Prostate gland (tissue), 2 donors: ENCODE results near the gene CACNA1A. TPM values are rescaled to one million over a fixed set of nuclear protein-coding genes. Genes with fewer than 3 reads are reported as not detected.

Source experiments
- DNase-seq: peaks from one replicate; pipeline ENCODE4 v3.0.0-alpha.2; 2019; ENCODE audit warnings: low spot score
- H3K27ac ChIP-seq, 2 donors: fragments of 200-600 bp; sonication (generic); 2 replicates each; pipeline ENCODE4 v1.5.1; 2017 to 2019
- H3K27me3 ChIP-seq: fragments of 200-600 bp; sonication (generic); replicated peaks from 2 replicates; pipeline ENCODE4 v1.5.1; 2019; ENCODE audit not compliant: insufficient read depth
- H3K36me3 ChIP-seq, 2 donors: fragments of 200-600 bp; sonication (generic); 1 replicate in 1 of 2; 2 replicates in 1 of 2; pipeline versions ENCODE4 v1.5.1 to v1.8.1; 2017 to 2019
- H3K4me1 ChIP-seq: fragments of 200-600 bp; sonication (generic); replicated peaks from 2 replicates; pipeline ENCODE4 v1.5.1; 2019
- H3K4me3 ChIP-seq, 2 donors: fragments of 200-600 bp; sonication (generic); 2 replicates each; pipeline ENCODE4 v1.5.1; 2017 to 2019
- H3K9me3 ChIP-seq: fragments of 200-600 bp; sonication (generic); 2 replicates; pipeline ENCODE4 v1.5.1; 2017
- POLR2A ChIP-seq: fragments of 450-650 bp; IDR thresholded peaks from one replicate; pipeline ENCODE4 v1.6.1; 2016; ENCODE audit warnings: antibody characterized with exemption, mild to moderate bottlenecking
- POLR2AphosphoS5 ChIP-seq: sonication (generic); formaldehyde crosslinking; IDR thresholded peaks from one replicate; pipeline ENCODE4 v1.6.1; 2017; ENCODE audit warnings: antibody characterized with exemption
- WGBS: methylation state at CpG from one replicate; pipeline ENCODE4 v1.1.5; 2018; 5-methylcytosine and 5-hydroxymethylcytosine counted together
- intact Hi-C: fragments of 100-400 bp; cut with DNase I; formaldehyde crosslinking; loops from one replicate; pipeline ENCODE4 v1.14.2; 2022
- total RNA-seq, 2 donors: library from RNA; depleted of rRNA; stranded (reverse); fragments of >200 nt; gene quantifications; one replicate each; pipeline ENCODE4 v1.1.0, GENCODE V29; 2016
- TF ChIP-seq, protein P1 (sequence below), 4 experiments: fragments of 200-600 bp in 2 of 4; fragments of 450-650 bp in 2 of 4; sonication (generic) in 2 of 4; IDR thresholded peaks; 1 replicate in 3 of 4; 2 replicates in 1 of 4; pipeline ENCODE4 v1.5.1; 2016 to 2019; ENCODE audit warnings: antibody characterized with exemption in 4 of 4, mild to moderate bottlenecking in 2 of 4, moderate library complexity in 2 of 4

CACNA1A gene
- total RNA-seq, 2 donors from 2014 or later = 0.46 to 12.4 TPM

DNA sequence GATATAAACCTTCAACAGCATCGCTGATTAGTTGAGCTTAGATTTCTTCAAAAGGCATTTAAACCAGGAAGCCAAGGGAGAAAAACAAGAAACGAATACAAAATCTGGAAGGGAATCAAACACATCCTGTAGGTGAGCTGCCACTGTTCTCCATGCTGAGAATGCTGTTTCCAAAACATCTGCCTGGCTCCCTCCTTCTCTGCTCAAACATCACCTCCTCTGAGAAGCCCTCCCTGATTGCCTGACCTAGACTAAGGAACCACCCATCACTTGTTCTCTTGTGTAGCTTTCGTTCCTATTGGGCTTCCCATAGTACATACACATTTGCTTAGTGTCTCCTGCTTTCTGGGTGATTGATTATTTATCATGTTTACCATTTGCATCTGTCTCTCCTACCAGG, 152.7 kb downstream of the CACNA1A start:
- 83% methylated on average over 3 of the region's 3 CpGs for WGBS
- intact Hi-C loops = no loop called here
- DNase-seq = no peak
- H3K27me3 ChIP-seq = peaks cover 3% of the 10 kb centered on the region
- H3K4me1 ChIP-seq = no peaks in the 10 kb centered on the region
- no peaks in the 10 kb centered on the region for H3K36me3 ChIP-seq
- no peak overlapping the region for H3K4me3 ChIP-seq
- H3K9me3 ChIP-seq = no peaks in the 10 kb centered on the region
- H3K27ac ChIP-seq = no peak overlapping the region
- TF ChIP-seq, protein P1, sequence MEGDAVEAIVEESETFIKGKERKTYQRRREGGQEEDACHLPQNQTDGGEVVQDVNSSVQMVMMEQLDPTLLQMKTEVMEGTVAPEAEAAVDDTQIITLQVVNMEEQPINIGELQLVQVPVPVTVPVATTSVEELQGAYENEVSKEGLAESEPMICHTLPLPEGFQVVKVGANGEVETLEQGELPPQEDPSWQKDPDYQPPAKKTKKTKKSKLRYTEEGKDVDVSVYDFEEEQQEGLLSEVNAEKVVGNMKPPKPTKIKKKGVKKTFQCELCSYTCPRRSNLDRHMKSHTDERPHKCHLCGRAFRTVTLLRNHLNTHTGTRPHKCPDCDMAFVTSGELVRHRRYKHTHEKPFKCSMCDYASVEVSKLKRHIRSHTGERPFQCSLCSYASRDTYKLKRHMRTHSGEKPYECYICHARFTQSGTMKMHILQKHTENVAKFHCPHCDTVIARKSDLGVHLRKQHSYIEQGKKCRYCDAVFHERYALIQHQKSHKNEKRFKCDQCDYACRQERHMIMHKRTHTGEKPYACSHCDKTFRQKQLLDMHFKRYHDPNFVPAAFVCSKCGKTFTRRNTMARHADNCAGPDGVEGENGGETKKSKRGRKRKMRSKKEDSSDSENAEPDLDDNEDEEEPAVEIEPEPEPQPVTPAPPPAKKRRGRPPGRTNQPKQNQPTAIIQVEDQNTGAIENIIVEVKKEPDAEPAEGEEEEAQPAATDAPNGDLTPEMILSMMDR (IDR thresholded peaks at IDR 0.05) = no peak
- TF ChIP-seq POLR2AphosphoS5 (no peak), POLR2A (no peak)

GRCh38 chr19:13350759-13351158, 155.5 kb downstream of the CACNA1A start:
- no peaks in the 10 kb centered on the region for H3K9me3 ChIP-seq
- H3K36me3 ChIP-seq = no peaks in the 10 kb centered on the region
- no peak overlapping the region for H3K27ac ChIP-seq
- intact Hi-C loops = no loop called here
- H3K27me3 ChIP-seq = peaks cover 3% of the 10 kb centered on the region
- WGBS = 88% methylated on average over 6 of the region's 6 CpGs
- TF ChIP-seq, protein P1 (IDR thresholded peaks at IDR 0.05) = no peak
- TF ChIP-seq POLR2A (no peak), POLR2AphosphoS5 (no peak)
- H3K4me1 ChIP-seq = no peaks in the 10 kb centered on the region
- H3K4me3 ChIP-seq = no peak overlapping the region
- no peak for DNase-seq

DNA sequence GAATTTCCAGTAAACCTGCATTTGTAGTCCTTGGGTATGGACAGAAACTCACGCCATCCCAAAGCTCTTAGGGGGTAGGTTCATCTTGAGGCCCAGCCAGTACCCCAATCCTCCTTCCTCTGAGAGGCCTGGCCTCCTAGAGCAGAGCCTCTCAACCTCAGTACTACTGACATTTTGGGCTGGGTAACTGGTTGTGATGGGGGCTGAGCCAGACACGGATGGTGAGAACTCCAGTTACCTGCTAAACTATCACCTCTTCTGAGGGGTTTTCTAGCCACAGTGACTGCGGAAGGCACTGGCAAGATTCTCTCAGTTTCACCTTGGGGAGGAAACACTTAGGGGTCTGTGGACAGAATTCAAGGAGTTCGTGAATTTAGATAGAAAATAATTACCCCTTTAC, 156.2 kb downstream of the CACNA1A start:
- H3K27ac ChIP-seq = no peak overlapping the region
- H3K36me3 ChIP-seq = no peaks in the 10 kb centered on the region
- TF ChIP-seq, protein P1 (IDR thresholded peaks at IDR 0.05) = no peak
- no peak for TF ChIP-seq POLR2AphosphoS5
- TF ChIP-seq POLR2A = no peak
- H3K9me3 ChIP-seq = no peaks in the 10 kb centered on the region
- H3K4me3 ChIP-seq = no peak overlapping the region
- H3K27me3 ChIP-seq = peaks cover 3% of the 10 kb centered on the region
- WGBS = 96% methylated on average over 4 of the region's 4 CpGs
- no peak for DNase-seq
- intact Hi-C loops = no loop called here
- no peaks in the 10 kb centered on the region for H3K4me1 ChIP-seq

DNA sequence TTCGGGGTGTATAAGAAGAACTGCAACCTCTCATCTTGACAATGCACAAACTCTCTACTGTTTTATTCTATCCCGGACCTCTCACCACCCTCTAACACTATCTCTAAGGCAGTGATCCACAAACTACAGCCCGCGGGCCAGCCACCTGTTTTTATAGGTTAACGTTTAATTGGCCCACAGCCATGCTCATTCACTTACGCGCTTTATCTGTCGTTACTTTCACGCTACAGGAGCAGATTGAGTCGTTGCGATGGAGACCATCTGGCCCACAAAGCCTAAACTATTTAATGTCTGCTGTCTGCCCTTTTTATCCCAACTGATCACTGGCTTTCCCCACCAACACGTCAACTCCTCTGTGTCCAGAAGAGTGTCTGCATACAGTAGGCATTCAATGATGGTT, 158.9 kb downstream of the CACNA1A start:
- WGBS = 66% methylated on average over 12 of the region's 12 CpGs
- H3K27ac ChIP-seq = no peak overlapping the region
- intact Hi-C loops = no loop called here
- no peaks in the 10 kb centered on the region for H3K9me3 ChIP-seq
- H3K4me3 ChIP-seq = no peak overlapping the region
- H3K27me3 ChIP-seq = peaks cover 3% of the 10 kb centered on the region
- no peaks in the 10 kb centered on the region for H3K4me1 ChIP-seq
- H3K36me3 ChIP-seq = no peaks in the 10 kb centered on the region
- DNase-seq = no peak
- TF ChIP-seq, protein P1 (IDR thresholded peaks at IDR 0.05) = no peak
- no peak for TF ChIP-seq POLR2A
- TF ChIP-seq POLR2AphosphoS5 = no peak

DNA sequence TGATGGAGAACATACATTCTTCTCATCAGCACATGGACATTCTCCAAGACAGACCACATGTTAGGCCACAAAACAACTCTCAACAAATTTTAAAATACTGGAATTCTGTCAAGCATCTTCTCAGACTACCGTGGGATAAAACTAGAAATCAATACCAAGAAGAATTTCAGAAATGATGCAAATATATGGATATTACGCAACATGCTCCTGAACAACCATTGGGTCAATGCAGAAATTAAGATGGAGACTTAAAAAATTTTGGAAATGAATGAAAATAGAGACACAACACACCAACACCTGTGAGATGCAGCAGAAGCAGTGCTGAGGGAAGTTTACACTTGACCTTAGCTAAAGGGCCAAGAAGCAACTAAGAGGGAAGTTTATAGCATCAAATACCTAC, 162.8 kb downstream of the CACNA1A start:
- Histone ChIP-seq H3K4me1 (no peaks in the 10 kb centered on the region), H3K36me3 (no peaks in the 10 kb centered on the region), H3K4me3 (no peak overlapping the region), H3K27me3 (no peaks in the 10 kb centered on the region), H3K9me3 (no peaks in the 10 kb centered on the region), H3K27ac (no peak overlapping the region)
- intact Hi-C loops = no loop called here
- 62% methylated on average over 2 of the region's 2 CpGs for WGBS
- no peak for DNase-seq
- TF ChIP-seq POLR2AphosphoS5 (no peak), POLR2A (no peak)
- TF ChIP-seq, protein P1 (IDR thresholded peaks at IDR 0.05) = no peak
